CD14-positive monocyte (primary cell): ENCODE data around the gene UBE2QL1. TPM values are rescaled to one million over a fixed set of nuclear protein-coding genes. Genes with fewer than 3 reads are reported as not detected.

Experiments
- DNase-seq, 3 donors: peaks; one replicate each; pipeline ENCODE4 v3.0.0-alpha.2; 2011 to 2022
- H2AFZ ChIP-seq: 2 replicates; pipeline ENCODE4 v1.6.0; 2012; ENCODE audit warnings: mild to moderate bottlenecking, low read depth, low read length, inconsistent platforms; ENCODE audit not compliant: insufficient read depth, poor library complexity, severe bottlenecking
- H3K27ac ChIP-seq, 2 donors: 1 replicate in 1 of 2; 2 replicates in 1 of 2; pipeline ENCODE4 v1.5.1; 2012 to 2013; ENCODE audit warnings: low read length in 2 of 2, control low read depth in 1 of 2, inconsistent platforms in 1 of 2, low read depth in 1 of 2, mild to moderate bottlenecking in 1 of 2
- H3K27me3 ChIP-seq, 2 donors: one replicate each; pipeline versions ENCODE4 v1.6.0 to v1.6.1; 2011 to 2013; ENCODE audit warnings: low read length in 2 of 2; ENCODE audit not compliant: control insufficient read depth in 2 of 2, insufficient read depth in 2 of 2
- H3K36me3 ChIP-seq, 2 donors: replicated peaks in 1 of 2; 1 replicate in 1 of 2; 2 replicates in 1 of 2; pipeline versions ENCODE4 v1.5.1 to v1.6.1; 2012 to 2013; ENCODE audit warnings: low read length in 2 of 2, control low read depth in 1 of 2, inconsistent platforms in 1 of 2, mild to moderate bottlenecking in 1 of 2; ENCODE audit not compliant: insufficient read depth in 2 of 2, control insufficient read depth in 1 of 2
- H3K4me1 ChIP-seq, 2 donors: 1 replicate in 1 of 2; 2 replicates in 1 of 2; pipeline versions ENCODE4 v1.5.1 to v1.6.1; 2012 to 2013; ENCODE audit warnings: low read length in 2 of 2, control low read depth in 1 of 2, inconsistent platforms in 1 of 2, mild to moderate bottlenecking in 1 of 2, moderate library complexity in 1 of 2; ENCODE audit not compliant: insufficient read depth in 2 of 2, control insufficient read depth in 1 of 2
- H3K4me2 ChIP-seq: replicated peaks from 2 replicates; pipeline ENCODE3; 2012; ENCODE audit warnings: low read length, moderate library complexity, mild to moderate bottlenecking; ENCODE audit not compliant: poor library complexity, severe bottlenecking; ENCODE audit errors: extremely low read depth
- H3K4me3 ChIP-seq, 3 experiments: fragments of 200-600 bp in 1 of 3; sonication (generic) in 1 of 3; replicated peaks in 1 of 3; 1 replicate in 2 of 3; 2 replicates in 1 of 3; pipeline ENCODE4 v1.5.1; 2011 to 2013; ENCODE audit warnings: low read length in 3 of 3, mild to moderate bottlenecking in 3 of 3, control low read depth in 2 of 3, low read depth in 2 of 3, inconsistent platforms in 1 of 3, moderate library complexity in 1 of 3
- H3K79me2 ChIP-seq: 2 replicates; pipeline ENCODE4 v1.6.0; 2012; ENCODE audit warnings: mild to moderate bottlenecking, control low read depth, inconsistent platforms, low read length, moderate library complexity; ENCODE audit not compliant: insufficient read depth
- H3K9ac ChIP-seq: 2 replicates; pipeline ENCODE4 v1.6.0; 2017; ENCODE audit warnings: low read length, mild to moderate bottlenecking; ENCODE audit not compliant: insufficient read depth, poor library complexity, severe bottlenecking
- H3K9me3 ChIP-seq, 2 donors: replicated peaks in 1 of 2; 1 replicate in 1 of 2; 2 replicates in 1 of 2; pipeline versions ENCODE4 v1.5.1 to v1.6.1; 2012 to 2013; ENCODE audit warnings: low read length in 2 of 2, control low read depth in 1 of 2; ENCODE audit not compliant: control insufficient read depth in 1 of 2, insufficient read depth in 1 of 2
- H4K20me1 ChIP-seq: 2 replicates; pipeline ENCODE4 v1.6.0; 2012; ENCODE audit warnings: mild to moderate bottlenecking, low read length, control low read depth, moderate library complexity; ENCODE audit not compliant: insufficient read depth
- H3K27ac Mint-ChIP-seq, 7 donors: one replicate each; pipeline ENCODE4 v1.8.0; 2020; ENCODE audit warnings: mild to moderate bottlenecking in 7 of 7, mixed read lengths in 7 of 7, moderate library complexity in 6 of 7, inconsistent platforms in 2 of 7
- H3K27me3 Mint-ChIP-seq, 3 donors: one replicate each; pipeline ENCODE4 v1.8.0; 2021 to 2022; ENCODE audit warnings: low read depth in 3 of 3, mild to moderate bottlenecking in 3 of 3, mixed read lengths in 3 of 3, moderate library complexity in 3 of 3, inconsistent platforms in 1 of 3
- H3K36me3 Mint-ChIP-seq, 2 donors: one replicate each; pipeline ENCODE4 v1.8.0; 2020; ENCODE audit warnings: mixed read lengths in 2 of 2, inconsistent platforms in 1 of 2, mild to moderate bottlenecking in 1 of 2
- H3K4me1 Mint-ChIP-seq: one replicate; pipeline ENCODE4 v1.8.0; 2020; ENCODE audit warnings: mild to moderate bottlenecking, mixed read lengths
- H3K4me3 Mint-ChIP-seq, 2 donors: one replicate each; pipeline ENCODE4 v1.8.0; 2020; ENCODE audit warnings: mild to moderate bottlenecking in 2 of 2, mixed read lengths in 2 of 2, moderate library complexity in 1 of 2
- H3K9me3 Mint-ChIP-seq, 7 donors: one replicate each; pipeline ENCODE4 v1.8.0; 2020 to 2022; ENCODE audit warnings: mixed read lengths in 7 of 7, mild to moderate bottlenecking in 6 of 7, moderate library complexity in 6 of 7, inconsistent platforms in 2 of 7
- WGBS: methylation state at CpG from one replicate; pipeline ENCODE4 v1.1.5; 2013; ENCODE audit warnings: missing lambda C conversion rate; ENCODE audit not compliant: insufficient coverage; 5-methylcytosine and 5-hydroxymethylcytosine counted together
- intact Hi-C, 2 donors: fragments of 100-400 bp; cut with micrococcal nuclease; formaldehyde crosslinking; loops; one replicate each; pipeline versions ENCODE4 v1.15.0 to v1.15.1; 2023
- polyA plus RNA-seq, 3 donors: library from polyadenylated mRNA; depleted of rRNA in 1 of 3; unstranded in 2 of 3; stranded (reverse) in 1 of 3; fragments of 300-500 nt in 2 of 3; fragments of >200 nt in 1 of 3; fragmentation: Illumina TruSeq in 2 of 3; gene quantifications; 1 replicate in 2 of 3; 2 replicates in 1 of 3; pipeline ENCODE4 v1.2.3, GENCODE V29; 2012 to 2021
- TF ChIP-seq, protein P1 (sequence below): fragments of 200-600 bp; IDR thresholded peaks from one replicate; pipeline ENCODE4 v1.8.0; 2022; ENCODE audit warnings: antibody characterized with exemption, mild to moderate bottlenecking

The UBE2QL1 gene
- polyA plus RNA-seq, 3 donors: not detected

DNA sequence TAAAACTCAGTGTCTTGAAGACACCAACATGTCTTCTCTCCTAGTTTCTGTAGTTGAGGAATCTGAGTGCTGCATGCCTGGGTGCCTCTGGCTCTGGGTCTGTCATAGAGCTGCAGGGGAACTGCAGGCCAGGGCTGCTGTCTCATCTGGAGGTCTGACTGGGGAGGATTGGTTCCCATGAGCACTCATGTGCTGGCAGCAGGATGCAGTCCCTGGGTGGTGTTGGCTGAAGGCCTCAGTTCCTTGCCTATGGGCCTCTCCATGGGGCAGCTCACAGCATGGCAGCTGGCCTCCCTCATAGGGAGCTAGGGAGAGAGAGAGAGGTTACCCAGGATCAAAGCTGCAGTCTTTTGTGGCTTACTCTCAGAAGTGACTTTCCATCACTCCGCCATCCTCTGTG lies 22.6 kb downstream of the UBE2QL1 start:
- Histone ChIP-seq H3K4me2 (no peak overlapping the region), H3K9ac (no peak overlapping the region), H3K4me1 (no peaks in the 10 kb centered on the region), H3K9me3 (no peaks in the 10 kb centered on the region), H3K4me3 (no peak overlapping the region), H3K27ac (no peak overlapping the region), H3K36me3 (no peaks in the 10 kb centered on the region), H3K79me2 (no peaks in the 10 kb centered on the region), H3K27me3 (no peaks in the 10 kb centered on the region), H4K20me1 (no peaks in the 10 kb centered on the region), H2AFZ (no peak overlapping the region)
- H3K27me3 Mint-ChIP-seq: peaks cover 0 to 18% (median 7%) of the 10 kb centered on the region in 3 donors
- H3K27ac Mint-ChIP-seq: no peak overlapping the region
- 86% methylated on average over 1 of the region's 1 CpG for WGBS
- no peak overlapping the region for H3K4me3 Mint-ChIP-seq
- no peak for DNase-seq
- no peaks in the 10 kb centered on the region for H3K36me3 Mint-ChIP-seq
- H3K9me3 Mint-ChIP-seq: peaks cover 0 to 7% (median 4%) of the 10 kb centered on the region in 7 donors
- intact Hi-C loops: no loop called here
- no peaks in the 10 kb centered on the region for H3K4me1 Mint-ChIP-seq
- TF ChIP-seq, protein P1, sequence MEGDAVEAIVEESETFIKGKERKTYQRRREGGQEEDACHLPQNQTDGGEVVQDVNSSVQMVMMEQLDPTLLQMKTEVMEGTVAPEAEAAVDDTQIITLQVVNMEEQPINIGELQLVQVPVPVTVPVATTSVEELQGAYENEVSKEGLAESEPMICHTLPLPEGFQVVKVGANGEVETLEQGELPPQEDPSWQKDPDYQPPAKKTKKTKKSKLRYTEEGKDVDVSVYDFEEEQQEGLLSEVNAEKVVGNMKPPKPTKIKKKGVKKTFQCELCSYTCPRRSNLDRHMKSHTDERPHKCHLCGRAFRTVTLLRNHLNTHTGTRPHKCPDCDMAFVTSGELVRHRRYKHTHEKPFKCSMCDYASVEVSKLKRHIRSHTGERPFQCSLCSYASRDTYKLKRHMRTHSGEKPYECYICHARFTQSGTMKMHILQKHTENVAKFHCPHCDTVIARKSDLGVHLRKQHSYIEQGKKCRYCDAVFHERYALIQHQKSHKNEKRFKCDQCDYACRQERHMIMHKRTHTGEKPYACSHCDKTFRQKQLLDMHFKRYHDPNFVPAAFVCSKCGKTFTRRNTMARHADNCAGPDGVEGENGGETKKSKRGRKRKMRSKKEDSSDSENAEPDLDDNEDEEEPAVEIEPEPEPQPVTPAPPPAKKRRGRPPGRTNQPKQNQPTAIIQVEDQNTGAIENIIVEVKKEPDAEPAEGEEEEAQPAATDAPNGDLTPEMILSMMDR: no peak

DNA sequence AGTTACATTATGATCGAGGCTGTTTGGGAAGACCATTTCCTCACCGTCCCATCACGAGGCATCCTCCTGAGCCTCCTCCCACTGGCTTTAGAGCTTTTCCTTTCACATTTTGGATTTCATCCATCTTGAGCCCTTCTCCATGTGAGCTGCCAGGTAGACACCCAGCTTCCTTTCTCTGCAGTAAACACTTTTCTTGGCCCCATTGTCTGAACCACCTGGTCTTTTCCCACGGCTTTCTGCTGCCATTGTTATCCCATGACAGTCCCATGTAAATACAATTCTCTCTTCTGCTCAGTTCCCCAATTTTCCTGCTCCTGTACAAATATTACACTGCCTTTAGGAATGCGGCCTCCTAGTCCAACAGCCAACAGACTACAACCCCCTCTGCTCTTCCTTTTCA lies 24.1 kb downstream of the UBE2QL1 start:
- no peak for DNase-seq
- Histone ChIP-seq H3K4me2 (no peak overlapping the region), H3K27me3 (no peaks in the 10 kb centered on the region), H3K4me3 (no peak overlapping the region), H3K36me3 (no peaks in the 10 kb centered on the region), H3K9ac (no peak overlapping the region), H3K9me3 (no peaks in the 10 kb centered on the region), H4K20me1 (no peaks in the 10 kb centered on the region), H3K27ac (no peak overlapping the region), H3K79me2 (no peaks in the 10 kb centered on the region), H3K4me1 (no peaks in the 10 kb centered on the region), H2AFZ (no peak overlapping the region)
- Mint-ChIP-seq H3K4me3 (no peak overlapping the region), H3K27me3 (peaks cover 0 to 11% (median 5%) of the 10 kb centered on the region in 3 donors), H3K4me1 (no peaks in the 10 kb centered on the region), H3K36me3 (no peaks in the 10 kb centered on the region), H3K27ac (no peak overlapping the region), H3K9me3 (peaks cover 0 to 7% (median 4%) of the 10 kb centered on the region in 7 donors)
- TF ChIP-seq, protein P1: no peak
- intact Hi-C loops: no loop called here
- WGBS: 94% methylated on average over 5 of the region's 5 CpGs
